Measurements from ENCODE around the gene IGSF6. TPM values are rescaled to one million over a fixed set of nuclear protein-coding genes. Genes with fewer than 3 reads are reported as not detected.

IGSF6 gene
- total and polyA plus RNA-seq, 2 of the 8 experiments (the other 6 are each of a cell fraction or from before 2014, with no cell fraction given), result not detected

GRCh38 chr16:21593530-21594289 lies 58.7 kb downstream of the IGSF6 start (continued):
- TF ChIP-seq SP4 (IDR thresholded peaks at IDR 0.05; ENCODE audit: low read length) (no peak), TEAD4 (IDR thresholded peaks at IDR 0.05; ENCODE audit: low read depth, low read length) (no peak), ATF3 (IDR thresholded peaks at IDR 0.05; ENCODE audit: insufficient read depth, low read depth, low read length) (no peak)
